ENCODE measurements around the gene TBX4. TPM values are rescaled to one million over a fixed set of nuclear protein-coding genes. Genes with fewer than 3 reads are reported as not detected.

The TBX4 gene
- total and polyA plus RNA-seq, 2 experiments from 2014 or later = not detected

- Mint-ChIP-seq H3K4me3 (no peak overlapping the region), H3K27me3 (ENCODE audit: insufficient read depth, low read depth, poor library complexity) (peaks cover 94% of the 10 kb centered on the region), H3K4me1 (peaks cover 32% of the 10 kb centered on the region), H3K9me3 (0 out of 3 replicates have a peak, but pooled peaks cover 3% of the 10 kb centered on the region), H3K27ac (no peak overlapping the region), H3K36me3 (ENCODE audit: low read depth) (peaks cover 3% of the 10 kb centered on the region; the same call in 1 of the 3 replicates)
- H3K27ac ChIP-seq (ENCODE audit: low read depth) = no peak overlapping the region
- H3K36me3 ChIP-seq (ENCODE audit: insufficient read depth) = no peaks in the 10 kb centered on the region
- no peaks in the 10 kb centered on the region for H3K79me2 ChIP-seq (replicated peaks; ENCODE audit: insufficient read depth)
- peaks cover 13% of the 10 kb centered on the region; the same call in 1 of the 2 replicates for H3F3A ChIP-seq (replicated peaks; ENCODE audit: low read depth)
- H3K4me3 ChIP-seq = no peak overlapping the region
- H3K4me2 ChIP-seq = no peak overlapping the region
- H3K4me1 ChIP-seq (ENCODE audit: insufficient read depth) = peaks cover 25% of the 10 kb centered on the region; the same call in 1 of the 2 replicates
- H3K9me2 ChIP-seq (ENCODE audit: insufficient read depth) = no peaks in the 10 kb centered on the region
- peaks cover 99% of the 10 kb centered on the region for H3K27me3 ChIP-seq (ENCODE audit: insufficient read depth)
- TF ChIP-seq CREB1 (CRISPR knock-in tag; IDR thresholded peaks at IDR 0.05; ENCODE audit: low read depth) = no peak
- peak; percentile 56 for TF ChIP-seq EZH2 (IDR thresholded peaks at IDR 0.05; ENCODE audit: low read depth, unreplicated experiment)
- no peak for TF ChIP-seq JUNB (IDR thresholded peaks at IDR 0.05; ENCODE audit: unreplicated experiment)
- no peak for ATAC-seq
- H4K20me1 ChIP-seq (replicated peaks; ENCODE audit: insufficient read depth) = peaks cover 20% of the 10 kb centered on the region
- H2AFZ ChIP-seq = no peak overlapping the region
- DNase-seq (ENCODE audit: low spot score) = no peak
Measured at GRCh38 chr17:61406971-61407911, 45.0 kb upstream of the TBX4 start.

- peaks cover 90% of the 10 kb centered on the region for H3K27me3 Mint-ChIP-seq (ENCODE audit: insufficient read depth, low read depth, poor library complexity)
- Histone ChIP-seq H4K20me1 (replicated peaks; ENCODE audit: insufficient read depth) (peaks cover 18% of the 10 kb centered on the region; the same call in 1 of the 2 replicates), H3K27me3 (ENCODE audit: insufficient read depth) (peaks cover 97% of the 10 kb centered on the region), H3K9me2 (ENCODE audit: insufficient read depth) (no peaks in the 10 kb centered on the region), H3K36me3 (ENCODE audit: insufficient read depth) (no peaks in the 10 kb centered on the region), H3F3A (replicated peaks; ENCODE audit: low read depth) (peaks cover 10% of the 10 kb centered on the region; the same call in 1 of the 2 replicates), H3K27ac (ENCODE audit: low read depth) (no peak overlapping the region), H2AFZ (no peak overlapping the region), H3K4me3 (no peak overlapping the region), H3K4me2 (peak overlapping the region; percentile 75), H3K4me1 (ENCODE audit: insufficient read depth) (peaks cover 21% of the 10 kb centered on the region; the same call in 1 of the 2 replicates), H3K79me2 (replicated peaks; ENCODE audit: insufficient read depth) (no peaks in the 10 kb centered on the region)
- no peak overlapping the region for H3K27ac Mint-ChIP-seq
- no peak for DNase-seq (ENCODE audit: low spot score)
- H3K9me3 Mint-ChIP-seq = no peaks in the 10 kb centered on the region
- ATAC-seq = no peak
- H3K4me3 Mint-ChIP-seq = peak overlapping the region; percentile 58; the same call in 2 of the 3 replicates
- no peaks in the 10 kb centered on the region for H3K36me3 Mint-ChIP-seq (ENCODE audit: low read depth)
- H3K4me1 Mint-ChIP-seq = peaks cover 26% of the 10 kb centered on the region
- TF ChIP-seq ETS1 (IDR thresholded peaks at IDR 0.05) = no peak
- TF ChIP-seq CTCF (conservative IDR thresholded peaks at IDR 0.05; ENCODE audit: low read depth in 2 of 2) = no peak
- no peak for TF ChIP-seq ZNF114 (CRISPR knock-in tag; IDR thresholded peaks at IDR 0.05)
- peak; percentile 27 for TF ChIP-seq EZH2phosphoT487 (IDR thresholded peaks at IDR 0.05; ENCODE audit: unreplicated experiment)
- no peak for TF ChIP-seq CREB1 (CRISPR knock-in tag; IDR thresholded peaks at IDR 0.05; ENCODE audit: low read depth)
- no peak for TF ChIP-seq JUNB (IDR thresholded peaks at IDR 0.05; ENCODE audit: unreplicated experiment)
- no peak for TF ChIP-seq STAT1 (IDR thresholded peaks at IDR 0.05; ENCODE audit: unreplicated experiment)
- no peak for TF ChIP-seq ZNF331 (CRISPR knock-in tag; IDR thresholded peaks at IDR 0.05; ENCODE audit: low read depth)
- no peak for TF ChIP-seq NANOG (IDR thresholded peaks at IDR 0.05; ENCODE audit: borderline replicate concordance)
- TF ChIP-seq EZH2 (IDR thresholded peaks at IDR 0.05; ENCODE audit: low read depth, unreplicated experiment) = peak; percentile 72
Measured at GRCh38 chr17:61408151-61409041, 43.8 kb upstream of the TBX4 start.

All from GM23338 (cell line).